Retina (tissue), 1 donor: Measurements from ENCODE around the gene ARHGDIA.

Experiments
- DNase-seq: peaks from one replicate; pipeline ENCODE4 v3.0.0-alpha.2; 2016

Gene ARHGDIA

GRCh38 chr17:81821603-81822311, 49.4 kb downstream of the ARHGDIA start:
- DNase-seq: no peak

DNA sequence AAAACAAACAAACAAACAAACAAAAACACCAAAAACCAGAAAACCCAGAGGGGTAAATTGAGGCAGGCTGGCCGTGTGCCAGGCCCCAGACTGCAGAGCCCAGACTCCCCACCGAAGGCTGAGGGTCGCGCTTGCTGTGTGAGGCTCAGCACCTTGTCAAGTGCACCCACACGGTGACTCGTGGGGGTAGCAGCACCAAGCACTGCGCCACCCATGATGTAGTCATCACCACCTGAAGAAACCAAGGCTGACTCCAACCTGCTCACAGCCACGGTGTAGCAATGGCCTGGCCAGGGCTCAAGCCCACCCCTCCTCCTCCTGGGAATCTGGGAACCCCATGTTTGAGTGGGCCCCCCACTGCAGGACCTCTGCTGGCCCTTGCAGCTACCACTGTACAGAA, 50.0 kb downstream of the ARHGDIA start:
- DNase-seq: no peak

- no peak for DNase-seq
Measured at GRCh38 chr17:81819708-81820107, 51.4 kb downstream of the ARHGDIA start.

DNA sequence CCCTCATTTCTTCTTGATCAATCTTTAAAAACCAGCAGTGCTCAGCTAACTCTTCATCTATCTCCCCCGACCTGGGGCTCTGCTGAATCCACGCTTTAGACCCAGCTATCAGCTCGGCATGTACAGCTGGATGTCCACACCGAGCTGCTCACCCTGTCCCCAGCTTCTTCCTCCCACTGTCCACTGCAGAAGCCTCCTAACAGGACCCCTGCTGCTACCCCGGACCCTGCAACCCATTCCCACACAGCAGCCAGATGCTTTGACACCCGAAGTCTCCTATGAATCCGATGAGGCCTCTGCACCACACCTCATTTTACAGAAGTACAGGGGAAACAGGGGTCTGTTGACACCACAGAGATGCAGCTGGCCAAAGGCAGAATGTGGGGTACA, 53.4 kb downstream of the ARHGDIA start:
- no peak for DNase-seq
